COLO668 (cell line): Measurements from ENCODE around the gene EMB.
"Not testable (repeated sequence)": the region's sequence is repeated elsewhere in the genome, so short reads cannot be mapped to it uniquely, and the experiment has no call there.

ENCODE experiments used
- DNase-seq: peaks from one replicate; lab custom pipeline; 2025; ENCODE audit not compliant: unreplicated experiment; lab: John Stamatoyannopoulos, UW

EMB gene, protein sequence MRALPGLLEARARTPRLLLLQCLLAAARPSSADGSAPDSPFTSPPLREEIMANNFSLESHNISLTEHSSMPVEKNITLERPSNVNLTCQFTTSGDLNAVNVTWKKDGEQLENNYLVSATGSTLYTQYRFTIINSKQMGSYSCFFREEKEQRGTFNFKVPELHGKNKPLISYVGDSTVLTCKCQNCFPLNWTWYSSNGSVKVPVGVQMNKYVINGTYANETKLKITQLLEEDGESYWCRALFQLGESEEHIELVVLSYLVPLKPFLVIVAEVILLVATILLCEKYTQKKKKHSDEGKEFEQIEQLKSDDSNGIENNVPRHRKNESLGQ

DNA sequence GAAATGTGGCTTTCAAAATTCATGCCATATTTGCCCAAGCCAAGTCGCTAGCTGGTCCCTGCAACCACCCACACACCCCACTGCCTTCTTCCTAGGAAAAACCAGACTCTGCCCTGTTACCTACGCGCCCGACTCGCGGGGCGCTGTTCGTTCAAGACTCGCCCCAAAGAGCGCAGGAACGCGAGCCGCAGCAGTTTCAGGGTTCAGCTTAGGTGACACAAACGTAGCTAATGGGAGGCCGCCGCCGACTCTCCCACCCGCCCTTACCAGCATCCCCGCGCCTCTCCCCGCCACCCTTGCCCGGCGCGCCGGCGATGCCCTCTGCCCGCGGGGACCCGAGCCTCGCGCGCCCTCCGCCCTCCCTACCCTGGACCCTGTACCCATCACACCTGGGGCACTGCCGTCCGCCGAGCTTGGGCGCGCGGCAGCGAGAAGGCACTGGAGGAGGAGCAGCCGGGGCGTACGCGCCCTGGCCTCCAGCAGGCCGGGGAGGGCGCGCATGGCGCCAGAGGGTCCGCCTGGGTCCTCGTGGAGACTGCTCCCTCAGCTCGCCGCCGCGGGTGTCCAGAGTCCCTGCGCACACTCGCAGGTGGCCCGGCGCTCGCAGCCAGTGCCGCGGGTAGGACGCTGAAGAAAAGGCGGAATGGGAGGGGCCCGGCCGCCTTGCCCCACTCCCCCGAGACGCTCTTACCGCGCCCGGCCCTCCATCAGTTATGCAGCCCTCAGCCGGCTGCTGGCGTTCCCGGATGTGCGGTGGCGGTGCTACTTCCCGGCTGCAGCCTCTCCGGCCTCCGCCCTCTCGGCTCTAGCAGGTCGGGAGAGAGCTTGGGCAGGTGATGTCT, at the start of gene EMB:
Gene EMB, minus strand, starts transcription at position 638 of the 842 bp plus-strand sequence. Its CDS starts 137 bp downstream, at position 501.
- peak; percentile 75 for DNase-seq

- not testable (repeated sequence) for DNase-seq
Measured at GRCh38 chr5:50489491-50489890, 48.4 kb upstream of the EMB start.

DNA sequence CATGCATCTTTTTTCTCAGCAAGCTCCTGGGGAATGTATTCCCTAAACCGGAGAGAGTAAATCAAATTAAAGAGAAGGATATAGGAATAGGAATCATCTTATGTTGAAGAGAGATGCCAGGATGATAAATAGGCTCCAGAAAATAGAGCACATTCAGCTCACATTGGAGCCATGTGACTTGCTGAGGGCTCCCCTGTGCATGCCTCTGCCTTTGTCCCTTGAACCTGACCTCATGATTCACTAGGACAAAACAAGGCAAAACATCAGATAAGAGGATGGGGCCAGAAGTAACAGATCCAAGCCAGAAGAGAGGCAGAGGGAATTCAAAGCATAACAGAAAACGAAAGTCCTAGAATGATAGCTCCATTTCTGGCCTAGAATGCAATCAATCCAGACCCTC, 37.7 kb upstream of the EMB start:
- DNase-seq, result not testable (repeated sequence)

DNA sequence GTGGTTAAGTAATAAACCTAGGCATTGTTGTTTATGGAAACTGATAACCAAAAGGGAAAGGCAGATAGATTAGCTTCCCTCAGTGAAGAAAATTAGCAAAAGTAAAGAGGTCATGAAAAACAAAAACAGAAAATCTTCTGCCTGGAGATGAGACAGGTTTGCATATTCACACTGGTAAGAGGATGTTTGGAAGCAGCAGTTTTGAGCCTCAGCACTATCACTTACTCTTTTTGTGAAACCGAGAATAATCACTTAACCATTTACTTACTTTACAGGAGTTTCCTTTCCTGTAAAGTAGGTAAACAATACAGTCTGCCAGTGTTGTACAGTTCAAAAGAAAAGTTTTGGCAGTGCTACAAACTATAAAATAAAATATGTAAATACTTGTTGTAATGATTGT, 35.5 kb upstream of the EMB start:
- DNase-seq, result no peak

DNA sequence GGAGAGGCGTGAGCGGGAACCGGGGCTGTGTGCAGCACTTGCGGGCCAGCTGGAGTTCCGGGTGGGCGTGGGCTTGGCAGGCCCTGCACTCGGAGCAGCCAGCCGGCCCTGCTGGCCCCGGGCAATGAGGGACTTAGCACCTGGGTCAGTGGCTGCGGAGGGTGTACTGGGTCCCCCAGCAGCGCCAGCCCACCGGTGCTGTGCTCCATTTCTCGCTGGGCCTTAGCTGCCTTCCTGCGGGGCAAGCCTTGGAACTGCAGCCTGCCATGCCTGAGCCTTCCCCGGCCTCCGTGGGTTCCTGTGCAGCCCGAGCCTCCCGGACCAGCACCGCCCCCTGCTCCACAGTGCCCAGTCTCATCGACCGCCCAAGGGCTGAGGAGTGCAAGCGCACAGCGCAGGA, 23.9 kb upstream of the EMB start:
- DNase-seq, result not testable (repeated sequence)

GRCh38 chr5:50463726-50464125, 22.6 kb upstream of the EMB start:
- DNase-seq, result no peak

DNA sequence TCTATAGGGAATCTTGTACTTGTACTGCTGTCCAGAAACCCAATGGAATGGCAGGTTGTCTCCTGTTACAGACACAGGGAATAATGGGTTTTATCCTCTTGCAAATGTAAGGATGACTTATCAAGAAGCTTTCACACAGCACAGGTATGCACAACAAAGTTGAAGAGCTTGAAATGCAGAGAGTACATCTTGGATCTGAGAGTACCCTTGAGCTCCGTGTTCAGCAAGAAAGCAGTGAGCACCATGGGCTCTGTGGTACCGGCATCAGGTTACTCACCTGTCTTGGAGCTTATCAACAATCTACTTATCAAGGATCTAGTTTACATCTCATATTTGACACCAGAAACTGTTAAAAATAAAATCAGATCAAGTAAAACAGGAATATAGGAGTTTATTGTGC, 22.0 kb upstream of the EMB start:
- DNase-seq, result no peak

GRCh38 chr5:50462579-50462978, 21.5 kb upstream of the EMB start:
- not testable (repeated sequence) for DNase-seq

GRCh38 chr5:50458372-50458771, 17.3 kb upstream of the EMB start:
- DNase-seq, result peak; percentile 7

DNA sequence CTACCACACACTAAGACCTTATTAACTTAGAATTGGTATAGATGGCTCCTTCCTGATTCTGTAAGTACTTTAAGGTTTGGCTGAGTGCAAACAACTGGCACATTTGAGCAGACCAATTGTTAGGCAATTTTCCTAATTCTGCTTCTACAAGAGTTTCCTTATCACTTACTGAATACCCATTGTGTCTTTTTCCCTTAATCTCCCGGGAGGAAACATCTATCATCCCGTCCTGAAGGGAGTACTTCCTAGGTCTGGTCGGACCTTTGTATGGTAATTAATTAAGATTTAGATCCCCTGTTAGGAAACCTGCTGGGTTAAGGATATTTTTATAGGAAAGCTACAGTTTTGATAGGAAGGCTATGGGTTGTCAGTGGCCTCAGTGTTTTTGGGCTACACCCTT, 8.2 kb upstream of the EMB start:
- not testable (repeated sequence) for DNase-seq

DNA sequence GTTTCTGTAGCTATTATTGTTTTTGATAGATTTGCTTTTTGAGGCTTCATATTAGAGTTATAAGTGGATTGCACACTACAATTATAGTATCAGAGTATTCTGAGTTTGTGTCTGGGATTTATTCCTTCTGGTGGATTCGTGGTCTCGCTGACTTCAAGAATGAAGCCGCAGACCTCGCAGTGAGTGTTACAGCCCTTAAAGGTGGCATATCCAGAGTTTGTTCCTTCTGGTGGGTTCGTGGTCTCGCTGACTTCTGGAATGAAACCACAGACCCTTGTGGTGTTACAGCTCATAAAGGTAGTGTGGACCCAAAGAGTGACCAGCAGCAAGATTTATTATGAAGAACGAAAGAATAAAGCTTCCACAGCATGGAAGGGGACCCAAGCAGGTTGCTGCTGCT, 6.9 kb upstream of the EMB start:
- no peak for DNase-seq

GRCh38 chr5:50447228-50447627, 6.1 kb upstream of the EMB start:
- no peak for DNase-seq

DNA sequence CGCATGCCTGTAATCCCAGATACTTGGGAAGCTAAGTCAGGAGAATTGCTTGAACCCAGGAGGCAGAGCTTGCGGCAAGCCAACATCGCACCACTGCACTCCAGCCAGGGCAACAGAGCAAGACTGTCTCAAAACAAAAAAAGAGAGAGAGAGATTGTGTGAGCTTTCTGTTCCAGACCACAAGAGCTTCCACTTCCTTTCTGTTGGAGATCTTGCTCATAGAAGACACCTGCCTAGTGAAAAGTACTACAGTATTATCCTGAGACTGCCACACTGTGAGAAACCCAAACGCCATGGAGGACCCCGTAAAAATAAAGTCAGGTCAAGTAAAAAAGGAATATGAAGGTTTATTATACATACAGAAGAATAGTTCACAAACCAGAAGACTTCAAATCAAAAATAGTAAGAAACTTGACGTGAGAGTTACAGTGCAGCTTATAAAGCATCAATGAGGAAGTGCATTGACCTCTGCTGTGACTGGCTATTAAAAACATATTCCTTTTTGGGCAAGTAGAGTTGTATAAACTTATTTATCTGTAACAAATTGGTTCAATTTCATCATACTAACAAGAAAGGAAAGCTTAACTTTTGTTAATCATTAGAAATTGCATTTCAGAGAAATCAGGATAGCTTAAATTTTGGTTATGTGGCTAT, 4.3 kb upstream of the EMB start:
- DNase-seq, result no peak

DNA sequence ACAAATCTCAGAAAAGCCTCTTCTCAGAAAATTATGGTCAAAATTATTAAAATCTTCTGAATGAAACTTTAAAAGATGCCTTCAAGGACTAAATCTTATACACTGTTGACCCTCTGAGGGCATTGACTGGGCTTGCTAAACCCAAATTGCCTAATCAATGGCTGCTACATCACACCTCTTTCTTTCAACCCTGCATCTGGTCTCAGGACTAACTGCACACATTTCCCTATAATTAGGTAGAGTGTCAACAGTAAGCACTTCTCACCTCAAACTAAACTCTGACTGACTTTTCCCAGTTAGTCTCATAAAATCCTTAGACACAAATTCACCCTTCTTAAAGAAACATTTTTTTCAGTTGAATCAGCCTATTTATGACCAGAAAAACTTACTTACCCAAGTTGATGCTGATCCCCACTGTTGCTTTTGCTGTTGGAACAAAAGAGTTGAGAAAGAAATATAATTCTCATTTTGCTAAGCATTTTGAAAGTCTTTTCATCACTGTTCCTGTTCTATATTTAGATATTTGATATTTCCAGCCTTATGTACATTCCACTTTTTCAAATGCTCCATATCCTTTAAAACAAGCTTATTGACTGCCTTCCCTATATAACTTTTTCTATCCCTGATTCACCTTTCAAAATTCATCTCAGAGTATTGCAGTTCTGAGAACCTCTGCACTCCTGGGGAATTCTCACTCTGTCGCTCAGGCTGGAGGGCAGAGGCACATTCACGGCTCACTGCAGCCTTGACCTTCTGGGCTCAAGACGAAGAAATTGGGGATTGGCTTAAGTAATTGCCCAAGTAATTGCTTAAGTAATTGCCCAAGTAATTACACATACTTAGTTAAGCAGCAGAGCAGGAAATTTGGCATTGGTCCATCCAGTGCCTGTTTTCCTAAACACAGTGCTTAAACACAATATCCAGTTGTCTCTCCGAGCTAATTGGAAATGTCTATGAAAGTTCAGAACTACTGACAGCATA, 1.8 kb upstream of the EMB start:
- DNase-seq, result not testable (repeated sequence)

GRCh38 chr5:50441493-50441955, 436 bp upstream of the EMB start:
- no peak for DNase-seq

DNA sequence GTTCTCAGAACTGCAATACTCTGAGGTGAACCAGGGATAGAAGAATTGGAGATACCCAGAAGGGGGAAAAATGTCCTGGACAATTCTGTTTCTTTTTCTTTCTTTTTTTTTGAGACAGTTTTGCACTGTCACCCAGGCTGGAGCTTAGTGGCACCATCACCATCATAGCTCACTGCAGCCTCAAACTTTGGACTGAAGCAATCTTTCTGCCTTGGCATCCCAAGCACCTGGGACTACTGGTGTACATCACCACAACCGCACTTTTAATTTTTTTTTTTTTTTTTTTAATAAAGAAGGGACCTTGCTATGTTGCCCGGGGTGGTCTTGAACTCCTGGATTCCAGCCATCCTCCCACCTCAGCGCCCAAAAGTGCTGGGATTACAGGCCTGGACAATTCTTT, 1.9 kb downstream of the EMB start:
- no peak for DNase-seq

DNA sequence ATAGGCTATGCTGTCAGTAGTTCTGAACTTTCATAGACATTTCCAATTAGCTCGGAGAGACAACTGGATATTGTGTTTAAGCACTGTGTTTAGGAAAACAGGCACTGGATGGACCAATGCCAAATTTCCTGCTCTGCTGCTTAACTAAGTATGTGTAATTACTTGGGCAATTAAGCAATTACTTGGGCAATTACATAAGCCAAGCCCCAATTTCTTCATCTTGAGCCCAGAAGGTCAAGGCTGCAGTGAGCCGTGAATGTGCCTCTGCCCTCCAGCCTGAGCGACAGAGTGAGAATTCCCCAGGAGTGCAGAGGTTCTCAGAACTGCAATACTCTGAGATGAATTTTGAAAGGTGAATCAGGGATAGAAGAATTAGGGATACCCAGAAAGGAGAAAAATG, 3.0 kb downstream of the EMB start:
- not testable (repeated sequence) for DNase-seq

- DNase-seq, result no peak
Measured at GRCh38 chr5:50435168-50435567, 5.9 kb downstream of the EMB start.

GRCh38 chr5:50431133-50431904, 9.8 kb downstream of the EMB start:
- DNase-seq, result not testable (repeated sequence)
